WTC11 (cell line): Measurements from ENCODE around the gene C1QL1.

ENCODE experiments used
- E2F5 ChIP-seq: sonication (generic); formaldehyde crosslinking; IDR thresholded peaks from 2 replicates; pipeline ENCODE4 v1.8.1; 2022; ENCODE audit warnings: mild to moderate bottlenecking, moderate library complexity, missing genetic modification reagents
- TCF7 ChIP-seq: sonication (generic); formaldehyde crosslinking; IDR thresholded peaks from 2 replicates; pipeline ENCODE4 v1.8.0; 2022; ENCODE audit warnings: mild to moderate bottlenecking, low read depth, missing genetic modification reagents, moderate library complexity
- ZNF281 ChIP-seq: sonication (generic); formaldehyde crosslinking; IDR thresholded peaks from 2 replicates; pipeline ENCODE4 v1.8.0; 2023; ENCODE audit warnings: mild to moderate bottlenecking, missing genetic modification reagents
- TF ChIP-seq, protein P1 (sequence below): fragments of 250-450 bp; sonication (Bioruptor Pico); IDR thresholded peaks from 2 replicates; pipeline ENCODE4 v2.1.2; 2022; ENCODE audit warnings: mild to moderate bottlenecking, moderate library complexity

DNA sequence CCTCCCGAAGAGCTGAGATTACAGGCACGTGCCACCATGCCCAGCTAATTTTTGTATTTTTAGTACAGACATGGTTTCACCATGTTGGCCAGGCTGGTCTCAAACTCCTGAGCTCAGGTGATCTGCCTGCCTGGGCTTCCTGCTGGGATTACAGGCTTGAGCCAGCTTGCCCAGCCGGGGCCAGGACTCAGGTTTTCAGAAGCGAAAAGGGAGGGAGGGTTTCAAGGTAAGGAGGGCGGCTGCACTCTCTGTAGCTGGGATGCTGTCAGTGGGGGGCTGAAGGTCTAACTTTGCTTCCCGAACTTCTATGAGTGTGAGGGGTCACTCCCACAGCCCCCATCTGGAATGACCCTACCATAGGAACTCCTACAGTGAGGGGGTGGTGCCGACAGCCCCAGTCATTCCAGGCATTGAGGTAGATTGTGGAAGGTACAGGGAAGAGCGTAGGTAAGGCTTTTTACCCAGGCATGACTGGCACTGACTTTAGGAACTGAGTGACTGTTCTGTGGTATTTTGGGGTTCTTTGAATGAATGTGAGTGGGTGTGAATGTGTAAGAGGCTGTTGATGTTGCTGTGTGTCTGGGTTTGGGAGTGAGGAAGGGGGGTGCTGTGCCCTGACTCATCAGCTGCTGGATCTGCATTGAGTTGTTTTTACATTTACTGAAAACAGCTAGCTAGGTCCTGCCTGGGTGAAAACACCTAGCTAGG is 3.8 kb upstream of the C1QL1 start:
- TF ChIP-seq E2F5 (CRISPR knock-in tag) (no peak), ZNF281 (no peak), TCF7 (CRISPR knock-in tag) (no peak)
- TF ChIP-seq, protein P1, sequence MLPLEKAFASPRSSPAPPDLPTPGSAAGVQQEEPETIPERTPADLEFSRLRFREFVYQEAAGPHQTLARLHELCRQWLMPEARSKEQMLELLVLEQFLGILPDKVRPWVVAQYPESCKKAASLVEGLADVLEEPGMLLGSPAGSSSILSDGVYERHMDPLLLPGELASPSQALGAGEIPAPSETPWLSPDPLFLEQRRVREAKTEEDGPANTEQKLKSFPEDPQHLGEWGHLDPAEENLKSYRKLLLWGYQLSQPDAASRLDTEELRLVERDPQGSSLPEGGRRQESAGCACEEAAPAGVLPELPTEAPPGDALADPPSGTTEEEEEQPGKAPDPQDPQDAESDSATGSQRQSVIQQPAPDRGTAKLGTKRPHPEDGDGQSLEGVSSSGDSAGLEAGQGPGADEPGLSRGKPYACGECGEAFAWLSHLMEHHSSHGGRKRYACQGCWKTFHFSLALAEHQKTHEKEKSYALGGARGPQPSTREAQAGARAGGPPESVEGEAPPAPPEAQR (CRISPR knock-in tag), result no peak
